Sciatic nerve (tissue), 2 donors: ENCODE measurements around the gene GPAM. TPM values are rescaled to one million over a fixed set of nuclear protein-coding genes. Genes with fewer than 3 reads are reported as not detected.
"Not testable (repeated sequence)": the region's sequence is repeated elsewhere in the genome, so short reads cannot be mapped to it uniquely, and the experiment has no call there.

Experiments
- ATAC-seq: fragments of 200-7000 bp; cut with Tn5 transposase; one replicate; pipeline ENCODE4 v1.9.1; 2020; ENCODE audit warnings: mild to moderate bottlenecking, moderate library complexity
- DNase-seq: peaks from one replicate; pipeline ENCODE4 v3.0.0-alpha.2; 2020; ENCODE audit warnings: low spot score
- intact Hi-C: fragments of 100-400 bp; cut with DNase I; formaldehyde crosslinking; loops from one replicate; pipeline ENCODE4 v1.14.2; 2022
- total RNA-seq: library from RNA; stranded (reverse); fragmentation: NEBNext Ultra II Directional; extraction: Animal tissue kit (Norgen Biotek cat#: 25700); gene quantifications from one replicate; pipeline ENCODE4 v1.2.1, GENCODE V29; 2021
- donor health status: DM: no; HTN: no; CAD: no.
- donor health status: DM: no; HTN: no; CAD: no.

Gene GPAM
- total RNA-seq, 1 donor from 2014 or later: 71.9 TPM

GRCh38 chr10:112140110-112140970 lies 43.2 kb downstream of the GPAM start:
- intact Hi-C loops: no loop called here
- peak; percentile 78 for DNase-seq
- ATAC-seq: peak; percentile 71

DNA sequence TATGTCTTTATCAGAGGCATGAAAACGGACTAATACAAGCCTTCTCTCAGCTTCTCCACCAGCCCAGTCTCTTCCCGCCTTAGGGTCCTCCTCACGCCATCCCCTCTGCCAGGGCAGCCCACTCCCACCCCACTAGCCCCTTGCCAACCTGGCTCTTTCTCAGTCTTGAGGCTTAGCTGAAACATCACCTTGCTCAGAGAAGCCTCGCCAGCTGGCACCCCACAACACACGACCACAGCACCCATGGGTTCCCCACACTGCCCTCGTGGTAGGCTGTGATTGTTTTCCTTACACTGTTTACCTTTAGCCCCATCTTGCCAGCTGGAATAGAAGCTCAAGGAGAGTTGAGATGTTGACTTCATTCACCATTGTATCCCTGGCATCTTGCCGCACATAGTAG lies 44.4 kb downstream of the GPAM start:
- intact Hi-C loops: no loop called here
- ATAC-seq (no peak), DNase-seq (no peak)

DNA sequence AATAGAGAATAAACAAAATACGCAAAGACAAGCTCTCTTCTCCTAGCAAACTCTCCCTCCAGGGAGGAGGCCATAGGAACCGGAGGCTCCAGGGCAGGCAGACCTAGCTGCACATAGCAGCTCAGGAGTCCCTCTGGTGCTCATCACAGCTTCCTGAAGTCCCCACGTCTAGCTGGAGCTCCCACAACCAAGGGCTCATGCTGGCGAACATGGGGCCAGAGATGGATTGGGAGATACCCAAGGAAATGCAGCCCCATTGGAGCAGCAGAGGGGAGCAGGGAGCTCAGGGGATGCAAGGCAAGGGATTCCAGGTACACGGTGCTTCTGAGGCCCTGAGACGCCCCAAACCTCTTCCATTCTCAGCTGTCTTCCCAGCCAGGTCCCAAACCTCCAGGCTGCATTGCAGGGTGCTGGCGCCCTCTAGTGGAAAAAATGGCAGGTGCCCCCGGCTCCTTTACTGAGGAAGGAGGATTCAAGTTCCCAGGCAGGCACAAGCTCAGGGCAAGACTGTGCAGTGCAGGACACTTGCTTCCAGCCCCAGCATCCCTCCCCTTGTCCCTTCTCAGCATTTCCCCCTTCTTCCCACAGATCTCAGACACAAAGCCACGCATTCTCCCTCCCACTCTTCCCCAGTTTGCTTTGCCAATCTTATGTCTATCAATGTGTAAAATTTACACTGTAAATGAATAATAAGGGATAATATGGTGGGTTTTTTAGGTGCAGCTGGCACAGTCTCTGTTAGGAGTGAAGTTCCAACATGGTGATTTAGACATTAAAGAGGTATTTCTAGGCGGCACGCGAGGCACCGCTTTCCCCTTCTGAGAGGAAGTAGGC lies 46.2 kb downstream of the GPAM start:
- DNase-seq (peak; percentile 87), ATAC-seq (peak; percentile 80)
- intact Hi-C loops: no loop called here

GRCh38 chr10:112136486-112137153 lies 46.9 kb downstream of the GPAM start:
- ATAC-seq: no peak
- DNase-seq: no peak
- intact Hi-C loops: no loop called here

GRCh38 chr10:112135604-112136003 lies 48.0 kb downstream of the GPAM start:
- DNase-seq (no peak), ATAC-seq (no peak)
- intact Hi-C loops: no loop called here

DNA sequence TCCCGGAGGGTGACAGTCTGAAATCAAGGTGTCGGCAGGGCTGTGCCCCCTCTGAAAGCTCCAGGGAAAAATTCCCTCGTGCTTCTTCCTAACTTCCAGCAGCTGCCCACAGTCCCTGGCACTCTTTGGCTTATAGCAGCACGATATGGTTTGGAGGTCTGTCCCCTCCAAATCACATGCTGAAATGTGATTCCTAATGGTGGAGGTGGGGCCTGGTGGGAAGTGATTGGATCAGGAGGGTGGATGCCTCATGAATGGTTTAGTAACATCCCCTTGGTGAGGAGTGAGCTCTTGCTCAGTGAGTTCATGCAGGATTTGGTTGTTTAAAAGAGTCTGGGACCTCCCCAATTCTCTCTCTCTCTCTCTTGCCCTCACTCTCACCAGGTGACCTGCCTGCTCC lies 51.1 kb downstream of the GPAM start:
- intact Hi-C loops: no loop called here
- ATAC-seq (no peak), DNase-seq (no peak)

DNA sequence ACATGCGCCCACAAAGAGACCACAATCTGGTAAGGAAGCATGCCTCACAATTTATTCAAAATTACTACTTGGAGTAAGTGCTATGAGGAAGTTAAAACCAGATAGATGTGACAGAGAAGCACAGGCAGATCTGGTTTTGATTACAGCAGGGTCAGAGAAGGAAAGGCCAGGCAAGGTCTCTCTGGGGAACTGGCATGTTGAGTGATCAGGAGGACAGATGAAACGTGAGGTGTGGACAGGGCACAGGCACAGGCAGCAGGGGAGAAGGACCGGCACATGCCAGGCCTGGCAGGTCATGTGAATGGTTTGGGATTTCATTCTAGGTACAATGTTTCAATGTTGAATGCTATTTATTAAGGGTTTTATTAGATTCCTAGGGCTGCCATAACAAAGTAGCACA lies 51.6 kb downstream of the GPAM start:
- no peak for DNase-seq
- intact Hi-C loops: no loop called here
- ATAC-seq: no peak

- intact Hi-C loops: no loop called here
- DNase-seq: no peak
- no peak for ATAC-seq
These were observed 52.2 kb downstream of the GPAM start for GRCh38 chr10:112131346-112131745.

DNA sequence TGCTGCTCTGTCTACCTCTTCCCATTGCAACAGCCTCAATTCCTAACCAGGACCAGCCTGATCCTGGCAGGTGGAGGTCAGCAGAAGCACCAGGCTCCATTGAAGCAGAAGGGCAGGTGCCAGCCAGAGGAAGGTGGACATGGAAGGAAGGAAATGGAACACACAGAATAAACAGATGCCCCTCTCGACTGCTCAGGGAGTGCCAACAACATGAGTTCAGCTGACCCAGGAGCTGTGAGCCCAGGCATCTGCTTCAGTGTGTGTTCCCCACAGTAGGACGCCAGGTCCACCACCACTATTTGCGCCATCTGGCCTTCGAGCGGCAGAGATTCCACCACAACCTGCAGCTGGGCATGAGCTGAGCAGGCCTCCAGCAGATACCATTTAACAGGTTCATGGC lies 56.7 kb downstream of the GPAM start:
- ATAC-seq (no peak), DNase-seq (no peak)
- intact Hi-C loops: no loop called here

GRCh38 chr10:112126172-112126571 lies 57.4 kb downstream of the GPAM start:
- intact Hi-C loops: no loop called here
- DNase-seq: no peak
- no peak for ATAC-seq

GRCh38 chr10:112124866-112125265 lies 58.7 kb downstream of the GPAM start:
- ATAC-seq (no peak), DNase-seq (no peak)
- intact Hi-C loops: no loop called here

DNA sequence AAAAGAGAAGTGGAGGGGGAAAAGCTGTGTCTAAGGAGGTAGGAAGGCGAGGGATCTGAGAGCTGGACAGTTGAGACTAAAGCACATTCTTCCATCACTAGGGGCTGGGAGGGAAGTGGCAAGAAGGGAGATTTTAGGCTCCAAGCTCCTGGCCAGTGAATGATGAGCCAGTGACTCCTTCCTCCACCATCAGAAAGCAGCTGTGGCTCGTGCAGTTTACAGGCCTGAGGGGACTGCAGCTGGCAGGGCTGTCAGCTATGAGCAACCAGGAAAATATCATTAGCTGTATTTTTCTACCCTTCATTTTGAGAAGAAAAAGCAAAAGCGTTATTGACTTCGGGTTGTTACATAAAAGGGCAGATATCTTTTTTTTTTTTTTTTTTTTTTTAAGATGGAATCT lies 60.7 kb downstream of the GPAM start:
- intact Hi-C loops: no loop called here
- ATAC-seq (peak; percentile 49), DNase-seq (no peak)

- DNase-seq (no peak), ATAC-seq (no peak)
- intact Hi-C loops: no loop called here
These were observed 63.1 kb downstream of the GPAM start for GRCh38 chr10:112120491-112120890.

- intact Hi-C loops: no loop called here
- ATAC-seq (peak; percentile 46), DNase-seq (no peak)
These were observed 67.7 kb downstream of the GPAM start for GRCh38 chr10:112115781-112116385.

GRCh38 chr10:112109779-112110178 lies 73.8 kb downstream of the GPAM start:
- ATAC-seq, DNase-seq, intact Hi-C loops: not testable (repeated sequence)
